GM19324 (cell line): ENCODE data around the gene WWOX.

Source experiments
- ATAC-seq: cut with Tn5 transposase; IDR thresholded peaks from one replicate; pipeline ENCODE4 v1.9.1; 2021; ENCODE audit warnings: mild to moderate bottlenecking, moderate library complexity; ENCODE audit not compliant: unreplicated experiment, low FRiP score

Gene WWOX

DNA sequence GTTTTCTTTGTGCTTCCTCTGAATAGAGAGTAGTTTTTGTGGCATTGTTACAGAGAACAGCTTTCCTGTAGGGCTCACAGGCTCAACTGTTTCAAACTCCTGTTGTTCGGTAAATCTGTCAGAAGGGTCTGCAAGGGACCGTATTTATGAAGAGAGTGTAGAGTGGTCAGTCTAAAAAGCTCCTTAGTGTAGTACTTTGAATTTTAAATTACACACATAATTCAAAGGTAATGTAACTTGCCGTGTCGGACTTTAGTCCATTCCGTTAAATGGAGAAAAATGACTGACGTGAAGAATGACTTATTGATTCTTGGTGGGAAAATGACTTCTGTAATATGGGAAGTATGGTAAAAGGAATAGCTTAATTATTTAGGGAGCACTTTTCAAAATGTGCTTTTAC lies 190.9 kb downstream of the WWOX start:
- no peak for ATAC-seq

DNA sequence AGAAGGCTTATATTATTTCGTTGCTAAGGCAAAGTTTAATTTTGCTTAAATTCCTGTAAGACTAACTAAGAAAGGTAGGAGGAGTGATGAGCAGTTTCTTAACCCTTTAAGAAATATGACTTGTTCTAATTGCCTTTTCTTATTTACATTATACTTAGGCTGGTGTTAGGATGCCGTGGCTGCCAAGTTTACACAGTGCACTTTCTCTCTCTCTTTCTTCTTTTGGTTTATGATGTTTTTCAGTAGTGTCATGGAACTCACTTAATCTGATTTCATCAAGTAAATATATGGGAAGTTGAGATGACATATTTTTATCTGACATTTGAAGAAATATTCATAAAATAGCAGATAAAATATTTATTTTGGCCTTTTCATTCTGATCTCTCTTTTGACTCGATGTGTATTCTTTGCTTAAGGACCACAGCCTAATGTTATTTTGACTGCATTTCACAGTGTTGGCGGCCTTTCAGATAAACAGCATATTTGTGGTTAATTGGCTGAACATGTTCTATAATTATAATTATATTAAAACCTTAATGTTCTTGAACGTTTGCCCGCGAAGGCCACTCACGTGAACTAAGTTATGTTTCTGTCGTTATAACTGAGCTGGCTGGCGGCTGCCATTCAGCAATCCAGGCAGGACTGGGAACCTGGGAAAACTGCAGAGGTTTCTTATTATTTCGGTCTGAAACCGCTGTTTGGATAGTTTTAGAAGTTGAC lies 191.6 kb downstream of the WWOX start:
- ATAC-seq = no peak

DNA sequence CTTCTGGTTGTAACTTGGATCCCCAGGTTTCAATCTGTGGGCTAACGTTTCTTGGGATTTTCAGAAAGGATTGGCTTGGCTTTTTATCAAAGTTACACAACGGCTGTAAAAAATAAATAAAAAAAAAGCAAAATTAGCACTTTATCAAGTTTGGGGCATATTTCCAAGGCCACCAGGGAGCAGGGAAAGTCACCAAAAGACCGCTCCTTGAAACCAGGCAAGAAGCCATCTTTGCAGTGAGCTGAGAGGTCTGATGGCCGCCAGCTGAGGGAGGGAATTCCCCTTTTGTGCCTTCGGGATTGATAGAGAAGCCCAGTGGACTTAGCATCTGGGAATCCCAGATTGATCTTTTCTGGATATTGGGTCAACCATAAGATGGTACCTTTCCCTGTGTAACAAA lies 192.2 kb downstream of the WWOX start:
- ATAC-seq = no peak

DNA sequence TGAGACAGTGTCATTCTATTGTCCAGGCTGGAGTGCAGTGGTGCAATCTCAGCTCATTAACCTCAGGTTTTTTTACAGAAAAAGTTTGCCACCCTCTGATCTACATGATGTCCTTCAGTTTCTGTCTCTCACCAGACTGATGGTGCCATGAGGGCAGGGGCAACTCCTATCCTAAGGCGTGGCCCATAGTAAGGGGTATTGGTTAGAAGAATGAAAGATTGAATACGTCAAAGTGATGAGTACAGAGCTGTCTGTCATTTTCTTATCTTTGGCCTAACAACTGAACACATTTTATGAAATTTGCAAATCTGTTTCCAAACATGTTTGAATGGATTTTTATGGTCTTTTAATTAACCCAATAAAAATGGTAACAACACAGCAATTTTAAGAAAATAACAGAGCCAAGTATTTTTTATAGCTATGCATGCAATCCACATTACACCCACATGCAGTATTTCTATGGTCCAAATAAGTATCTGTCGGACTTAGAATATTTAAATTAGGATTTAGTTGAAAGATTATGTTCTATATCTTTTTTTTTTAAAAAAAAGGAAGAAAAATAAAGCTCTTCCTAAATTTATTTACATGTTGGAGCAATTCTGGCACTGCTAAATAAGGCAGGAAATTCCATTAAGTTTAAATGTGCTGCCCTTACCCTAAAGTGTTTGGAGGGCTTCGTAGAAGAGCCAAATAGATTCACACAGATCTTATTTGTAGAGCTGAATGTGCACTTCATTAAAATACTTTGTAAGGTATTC lies 192.8 kb downstream of the WWOX start:
- ATAC-seq = no peak

DNA sequence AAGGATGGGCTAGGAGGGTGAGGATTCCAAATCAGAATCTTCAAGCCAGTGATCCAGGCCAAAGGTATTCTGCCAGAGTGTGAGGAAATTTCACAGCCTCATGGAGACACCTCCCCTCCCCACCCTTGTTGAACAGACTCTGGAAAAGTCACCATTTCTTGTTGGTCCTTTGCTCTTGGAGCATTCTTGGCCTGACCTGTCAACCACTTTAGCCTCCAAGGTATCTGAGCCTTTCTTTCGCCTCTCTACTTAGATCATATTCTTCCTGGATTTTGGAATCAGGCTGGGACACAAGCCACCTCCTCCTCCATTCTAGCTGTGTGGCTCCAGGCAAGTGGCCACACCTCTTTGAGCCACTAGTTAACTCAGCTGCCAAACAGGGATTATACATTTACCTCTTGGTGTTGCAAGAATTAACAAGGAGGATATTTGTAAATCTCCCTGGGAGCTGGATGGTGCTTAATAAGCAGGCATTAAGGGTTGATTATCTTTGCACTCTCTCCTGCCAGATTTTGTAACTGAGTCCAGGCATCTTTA lies 193.5 kb downstream of the WWOX start:
- no peak for ATAC-seq

DNA sequence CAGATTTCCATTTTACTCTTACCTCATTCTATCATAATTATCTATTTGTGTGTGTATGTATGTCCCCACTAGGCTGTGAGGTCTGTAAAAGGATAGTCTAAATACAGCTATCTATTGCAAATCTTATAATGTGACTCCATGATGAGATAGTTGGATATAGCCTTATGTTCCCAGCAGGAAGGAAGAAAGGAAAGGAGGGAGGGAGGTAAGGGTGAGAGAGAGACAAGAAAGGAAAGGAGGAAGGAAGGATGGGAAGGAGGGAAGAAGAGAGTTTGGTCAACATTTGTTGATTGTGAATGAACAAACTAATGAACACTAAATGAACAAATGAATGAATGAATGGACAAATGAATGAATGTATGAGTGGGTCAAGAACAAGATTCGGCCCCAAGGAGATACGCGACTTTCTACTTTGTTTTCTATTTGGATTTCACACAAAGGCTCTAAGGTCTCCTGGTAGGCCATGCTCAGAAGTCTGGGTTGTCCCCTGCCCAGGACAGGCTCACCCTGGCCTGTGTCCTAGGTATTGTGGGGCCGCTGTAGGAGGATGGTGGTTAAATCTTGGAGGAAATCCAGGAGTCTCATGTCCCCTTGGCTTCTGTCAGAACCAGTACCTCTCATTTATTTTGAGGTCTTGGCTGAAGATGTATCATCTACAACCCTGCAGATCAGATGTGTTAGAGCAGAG lies 195.2 kb downstream of the WWOX start:
- ATAC-seq = no peak

DNA sequence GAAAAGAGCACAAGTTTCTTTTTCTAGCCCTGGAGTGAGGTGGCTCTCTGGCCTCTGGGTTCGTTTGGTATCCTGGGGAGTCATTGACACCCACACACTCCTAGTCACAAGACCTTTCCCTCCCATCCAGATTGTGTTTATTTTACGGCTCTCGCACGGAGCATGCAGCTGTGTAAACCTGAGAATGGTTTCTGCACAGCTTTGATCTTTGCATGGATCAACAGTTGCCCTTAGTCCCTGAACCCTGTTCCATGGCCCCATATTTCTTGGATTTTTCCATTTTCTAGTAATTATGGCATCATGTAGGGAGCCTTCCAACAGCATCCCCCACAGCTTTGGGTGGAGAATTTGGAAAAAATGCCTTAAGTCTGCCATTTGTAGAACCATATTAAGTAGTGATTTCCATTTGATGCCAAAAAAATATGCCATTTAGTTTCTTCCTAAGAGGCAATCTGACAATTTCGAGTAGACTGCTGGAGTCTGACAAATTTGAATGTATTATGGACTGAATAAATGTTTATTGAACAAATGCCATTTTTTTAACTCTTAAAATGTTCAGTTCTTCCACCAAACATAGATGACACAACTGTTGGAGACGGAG lies 197.7 kb downstream of the WWOX start:
- no peak for ATAC-seq

DNA sequence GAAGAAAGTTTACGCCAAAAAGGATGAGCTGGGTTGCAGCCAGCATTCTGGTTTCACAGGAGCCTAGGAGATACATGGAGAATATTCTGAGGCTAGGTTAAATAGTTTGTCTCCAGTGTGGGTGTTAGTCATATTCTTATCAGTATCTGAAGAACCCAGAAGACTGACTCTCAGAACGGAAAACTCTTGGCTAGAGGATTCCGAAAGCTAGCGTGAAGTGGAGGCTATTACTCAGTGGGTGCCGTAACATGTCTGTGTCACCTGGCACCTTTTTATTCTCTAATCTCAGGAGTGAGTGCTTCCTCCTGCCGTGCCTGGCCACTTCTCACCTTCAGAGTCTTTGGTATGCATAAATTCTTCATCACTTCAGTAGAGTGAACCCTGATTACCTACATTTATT lies 199.5 kb downstream of the WWOX start:
- ATAC-seq = no peak

DNA sequence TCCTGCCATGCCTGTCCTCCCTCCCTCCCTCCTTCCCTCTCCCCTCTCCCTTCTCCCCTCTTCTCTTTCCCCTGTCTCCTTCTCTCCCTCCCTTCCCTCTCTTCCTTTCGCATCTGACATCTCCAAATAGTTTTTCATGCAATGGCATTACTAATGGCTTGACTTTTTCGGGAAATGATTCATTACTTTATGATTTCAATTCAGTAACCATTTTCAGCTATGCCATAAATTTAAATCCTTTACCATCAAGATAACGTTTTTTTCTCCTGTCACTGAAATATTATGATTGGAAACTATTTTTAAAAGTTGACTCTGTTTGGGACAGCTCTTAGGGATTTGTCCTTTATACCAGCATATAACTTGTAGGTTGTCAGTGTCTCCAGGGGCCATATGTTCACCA lies 201.0 kb downstream of the WWOX start:
- no peak for ATAC-seq

DNA sequence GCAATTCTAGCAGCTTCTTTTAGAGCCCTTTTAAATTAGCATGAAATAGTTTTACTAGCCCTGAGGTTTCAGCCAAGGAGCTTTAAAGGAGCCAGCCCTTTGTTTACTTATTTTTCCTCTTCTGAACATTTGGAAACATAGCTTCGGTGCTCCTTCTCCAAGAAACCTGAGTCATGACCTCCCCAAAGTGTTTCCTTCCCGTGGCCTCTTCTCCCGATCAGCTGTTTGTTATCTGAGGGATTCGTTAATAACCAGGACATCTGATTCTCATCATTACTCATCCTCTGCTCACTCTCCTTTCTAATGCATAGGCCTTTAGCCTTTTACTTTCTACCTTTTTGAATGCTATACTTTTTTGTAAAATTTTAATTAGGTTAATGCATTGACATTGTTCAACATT lies 204.5 kb downstream of the WWOX start:
- no peak for ATAC-seq

DNA sequence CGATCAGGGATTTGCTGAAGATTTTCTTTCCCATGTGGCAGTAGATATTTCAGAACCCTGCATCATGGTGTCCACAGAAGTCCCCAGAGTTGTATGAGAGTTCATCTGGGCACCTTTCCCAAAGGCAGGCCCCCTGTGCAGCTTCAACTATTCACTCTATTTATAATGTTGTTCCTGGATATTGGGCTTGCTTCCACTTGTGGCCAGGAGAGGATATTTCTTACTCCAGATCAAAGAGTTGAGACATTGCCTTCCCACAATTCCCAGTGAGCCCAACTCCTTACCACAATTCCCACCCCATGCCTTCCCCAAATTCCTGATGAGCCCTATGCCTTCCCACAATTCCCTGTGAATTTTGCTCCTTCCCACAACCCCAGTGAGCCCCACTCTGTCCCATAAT lies 206.9 kb downstream of the WWOX start:
- no peak for ATAC-seq

DNA sequence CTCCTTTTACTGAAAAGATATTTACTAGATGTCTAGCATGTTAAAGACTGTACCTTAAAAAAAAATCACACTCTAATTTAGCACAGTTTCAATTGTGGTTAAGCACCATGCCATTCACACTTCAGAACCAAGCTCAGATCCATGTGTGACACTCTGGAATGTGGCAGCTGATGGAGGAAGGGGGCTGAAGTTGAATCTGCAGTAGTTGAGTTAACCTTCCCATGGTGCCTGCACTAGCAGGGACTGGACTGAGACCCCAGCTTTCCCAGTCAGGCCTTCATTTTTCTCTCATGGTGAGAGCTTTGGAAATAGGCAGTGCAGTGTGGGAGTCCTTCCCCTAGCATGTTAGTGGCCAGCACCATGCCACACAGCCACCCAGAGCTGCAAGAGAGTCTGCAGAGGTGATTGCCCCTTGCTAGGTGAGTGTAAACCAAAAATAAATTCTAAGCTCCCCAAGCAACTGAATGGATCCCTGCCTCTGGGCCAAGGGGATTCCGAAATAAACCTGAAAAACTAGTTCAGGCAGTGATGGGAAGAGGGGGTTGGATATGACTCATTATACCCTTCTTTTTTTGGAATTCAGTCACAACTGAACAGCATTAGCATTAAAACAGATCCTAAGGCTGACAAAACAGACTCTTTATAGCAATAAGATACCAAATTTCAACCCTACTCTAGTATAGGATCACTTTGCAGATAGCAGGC lies 208.5 kb downstream of the WWOX start:
- ATAC-seq = no peak

DNA sequence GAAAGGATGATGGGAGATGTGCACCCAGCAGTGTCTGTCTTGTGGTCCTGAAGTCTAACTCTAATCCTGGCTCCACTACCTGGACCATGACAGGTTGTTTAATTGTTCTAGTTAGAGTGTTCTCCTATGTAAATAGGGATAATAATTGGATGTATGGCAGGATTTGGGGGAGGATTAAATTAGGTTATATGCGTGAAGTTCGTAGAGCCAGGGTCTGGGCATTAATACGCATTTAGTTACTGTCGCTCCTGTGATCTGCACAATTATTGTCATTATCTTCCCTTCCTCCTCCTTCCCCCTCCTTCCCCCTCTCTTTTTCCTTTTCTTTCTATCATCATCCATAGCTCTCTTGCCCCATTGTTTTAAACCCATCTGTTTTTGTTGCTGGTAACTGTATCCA lies 210.3 kb downstream of the WWOX start:
- no peak for ATAC-seq

DNA sequence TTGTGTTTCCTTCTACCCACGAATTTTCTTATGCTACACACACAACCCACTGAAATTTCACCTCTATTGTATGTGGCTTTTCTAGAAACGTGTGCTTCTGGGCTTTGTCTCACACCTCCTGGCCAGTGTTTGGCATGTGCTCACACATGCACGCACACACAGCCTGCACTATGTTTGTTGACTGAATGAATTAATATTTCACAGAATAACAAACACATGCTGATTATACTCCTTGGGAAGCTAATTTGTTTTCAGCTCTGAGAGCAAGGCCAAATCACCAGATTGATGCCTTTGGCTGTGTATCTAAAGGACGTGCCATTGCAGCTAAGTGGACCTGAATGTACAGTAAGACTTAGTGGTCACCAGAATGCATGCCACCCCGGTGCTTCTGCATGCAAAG lies 210.7 kb downstream of the WWOX start:
- ATAC-seq = no peak

DNA sequence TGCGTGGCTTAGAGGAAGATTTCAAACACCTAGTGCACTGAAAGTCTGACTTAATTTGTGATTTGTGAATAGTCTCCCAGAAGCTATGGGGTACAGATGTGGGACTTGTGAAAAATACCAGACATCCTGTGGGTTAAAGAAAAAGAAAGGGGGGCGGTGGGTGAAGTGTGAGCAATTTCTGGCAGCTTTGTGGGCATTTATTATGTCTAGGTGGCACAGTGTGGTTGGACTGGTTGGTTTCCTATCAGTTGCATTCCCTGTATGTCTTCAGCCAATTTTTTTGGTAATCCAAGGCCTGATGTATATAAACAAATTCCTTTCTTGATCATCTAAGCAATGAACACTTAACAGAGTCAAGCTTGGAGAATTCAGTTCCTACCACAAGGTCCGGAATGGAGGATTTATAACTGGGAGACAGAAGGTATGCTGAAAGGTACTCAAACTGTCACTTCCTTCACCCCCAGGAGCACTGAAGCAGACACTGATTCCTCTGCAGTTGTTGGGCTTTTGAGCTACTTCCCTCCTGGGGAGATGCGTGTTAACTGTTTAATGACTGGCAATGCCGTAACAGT lies 211.6 kb downstream of the WWOX start:
- no peak for ATAC-seq

DNA sequence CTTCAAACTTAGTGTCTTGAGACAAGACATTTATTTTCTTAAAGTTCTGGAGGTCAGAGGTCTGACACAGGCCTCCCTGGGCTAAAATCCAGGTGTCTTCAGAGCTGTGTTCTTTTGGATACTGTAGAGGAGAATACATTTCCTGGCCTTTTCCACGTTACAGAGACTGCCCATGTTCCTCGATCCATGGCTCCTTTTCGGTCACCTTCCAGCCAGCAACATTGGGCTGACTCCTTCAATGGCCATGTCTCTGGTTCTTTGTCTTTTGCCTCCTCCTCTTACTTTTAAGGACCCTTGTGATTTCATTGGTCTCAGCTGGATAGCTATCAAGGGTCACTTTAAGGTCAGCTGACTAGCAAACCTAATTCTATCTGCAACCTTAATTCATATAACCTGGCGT lies 212.4 kb downstream of the WWOX start:
- no peak for ATAC-seq

DNA sequence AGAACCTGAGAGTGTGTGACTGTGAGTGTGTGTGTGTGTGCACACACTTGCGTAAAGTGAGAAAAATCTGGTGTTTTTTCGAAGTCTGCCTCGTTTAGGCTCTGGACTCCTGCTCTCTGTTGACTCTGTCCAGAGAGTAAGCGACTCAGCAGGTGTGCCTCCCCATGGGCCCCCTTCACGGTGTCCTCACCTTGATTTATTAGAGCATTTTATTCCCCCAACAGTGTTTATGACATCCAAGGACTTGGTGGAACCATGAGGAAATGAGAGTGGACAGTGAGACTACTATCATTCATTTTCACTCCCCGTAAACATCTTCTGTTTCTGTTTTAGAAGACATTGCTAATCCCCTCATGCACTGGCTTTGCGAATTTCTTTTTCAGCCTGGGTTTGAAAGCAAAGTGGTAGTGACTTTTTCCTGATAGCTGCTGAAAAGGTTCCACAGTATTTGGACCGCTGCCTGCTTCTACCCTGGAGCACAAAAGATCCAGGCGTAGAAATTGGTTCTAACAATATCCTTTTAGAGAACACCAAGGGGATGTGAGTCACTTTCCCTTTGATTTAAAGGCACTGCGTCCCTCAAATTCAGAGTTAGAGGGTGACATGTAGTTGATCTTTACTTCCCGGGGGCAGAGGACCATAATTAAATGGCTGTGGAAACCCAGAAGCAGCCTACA lies 218.2 kb downstream of the WWOX start:
- ATAC-seq = no peak

DNA sequence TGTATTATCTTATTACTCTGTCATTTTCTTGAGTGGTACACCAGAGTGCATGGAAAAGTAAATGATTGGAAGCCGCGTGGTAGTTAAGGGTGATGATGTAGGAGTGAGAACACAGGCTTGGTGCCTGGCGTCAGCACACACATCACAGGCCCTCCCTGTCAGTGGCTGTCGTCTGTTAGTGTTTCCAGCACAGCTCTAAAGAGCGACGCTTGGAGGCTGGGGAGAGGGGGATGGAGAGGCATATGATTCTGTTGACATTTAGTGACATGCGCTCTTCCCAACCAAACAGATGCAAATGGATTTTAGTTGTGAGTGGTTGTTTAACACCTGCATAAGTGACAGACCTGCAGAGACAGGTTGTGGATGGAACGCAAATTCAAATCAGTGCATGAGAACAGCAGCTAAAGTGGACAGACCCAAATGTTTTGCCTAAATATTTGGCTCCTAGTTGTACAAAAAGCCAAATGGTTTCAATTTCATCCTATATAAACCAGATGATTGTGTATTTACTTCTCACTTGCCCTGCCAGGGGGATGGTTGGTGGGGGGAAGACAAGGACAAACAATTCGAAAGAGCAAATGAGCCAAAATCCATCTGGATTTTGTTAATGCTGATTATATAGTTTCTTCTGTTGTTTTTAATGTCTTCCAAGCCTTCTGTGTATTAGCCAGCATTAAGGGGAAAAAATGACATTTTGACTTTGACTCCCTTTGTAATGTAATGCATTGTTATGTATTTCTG lies 222.3 kb downstream of the WWOX start:
- ATAC-seq = no peak

DNA sequence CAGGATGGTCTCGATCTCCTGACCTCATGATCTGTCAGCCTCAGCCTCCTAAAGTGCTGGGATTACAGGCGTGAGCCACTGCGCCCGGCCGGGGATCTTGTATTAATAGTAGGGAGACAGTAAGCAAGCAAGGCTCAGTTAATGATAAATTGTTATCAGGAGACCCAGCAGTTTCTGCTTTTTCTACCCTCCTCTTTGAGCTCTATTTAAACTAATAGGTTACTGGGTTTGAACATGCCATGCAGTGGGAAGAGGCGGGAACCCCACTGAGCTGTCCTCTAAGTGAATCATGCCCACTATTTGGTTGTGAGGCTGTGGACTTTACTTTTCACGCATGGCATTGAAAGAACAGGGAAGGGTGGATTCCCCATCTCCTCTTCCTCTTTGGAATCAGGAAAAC lies 223.9 kb downstream of the WWOX start:
- no peak for ATAC-seq
